Ovary (tissue), 3 donors: Measurements from ENCODE around the gene PAQR5.

Experiments used
- CTCF ChIP-seq, 3 donors: fragments of 450-650 bp in 2 of 3; fragments of 200-600 bp in 1 of 3; IDR thresholded peaks; one replicate each; pipeline versions ENCODE4 v1.5.1 to v1.8.0; 2016 to 2022; ENCODE audit warnings: antibody characterized with exemption in 3 of 3, mild to moderate bottlenecking in 1 of 3
- EP300 ChIP-seq: sonication (generic); formaldehyde crosslinking; IDR thresholded peaks from one replicate; pipeline ENCODE4 v1.6.1; 2017; ENCODE audit warnings: antibody characterized with exemption
- POLR2A ChIP-seq: fragments of 450-650 bp; IDR thresholded peaks from one replicate; pipeline ENCODE4 v1.6.1; 2017; ENCODE audit warnings: antibody characterized with exemption, mild to moderate bottlenecking, moderate library complexity
- donor health status: DM: no; HTN: no; CAD: no.

- TF ChIP-seq CTCF (IDR thresholded peaks at IDR 0.05): no peak
- TF ChIP-seq EP300: no peak
- no peak for TF ChIP-seq POLR2A
Observed at GRCh38 chr15:69304182-69304545, 5.5 kb downstream of the PAQR5 start.
